Measurements from ENCODE around the gene BCAN.
A peak's percentile ranks its signal among the peaks of the same experiment; 100 is the strongest.

The BCAN gene

GRCh38 chr1:156684227-156684782 lies 42.4 kb downstream of the BCAN start:
- TF ChIP-seq REST (IDR thresholded peaks at IDR 0.05; ENCODE audit: insufficient read depth in 1 of 2, low read depth in 2 of 2, low read length in 2 of 2) (no peak), TAF1 (IDR thresholded peaks at IDR 0.05; ENCODE audit: borderline replicate concordance, insufficient read depth, low read length) (no peak), SIN3A (IDR thresholded peaks at IDR 0.05; ENCODE audit: borderline replicate concordance, insufficient read depth, low read length) (no peak)

- no peak for TF ChIP-seq POLR2AphosphoS5 (IDR thresholded peaks at IDR 0.05; ENCODE audit: low read depth, low read length)
- no peak for TF ChIP-seq TAF1 (IDR thresholded peaks at IDR 0.05; ENCODE audit: borderline replicate concordance, insufficient read depth, low read length)
- peak; percentile 50 for TF ChIP-seq FOXP2 (optimal IDR thresholded peaks at IDR 0.05; ENCODE audit: borderline replicate concordance, extremely low read depth, extremely low read length, insufficient read depth)
- TF ChIP-seq SIN3A (IDR thresholded peaks at IDR 0.05; ENCODE audit: borderline replicate concordance, insufficient read depth, low read length): no peak
Observed at GRCh38 chr1:156689035-156689952, 47.4 kb downstream of the BCAN start.

- TF ChIP-seq FOXP2 (optimal IDR thresholded peaks at IDR 0.05; ENCODE audit: borderline replicate concordance, extremely low read depth, extremely low read length, insufficient read depth) (no peak), SIN3A (IDR thresholded peaks at IDR 0.05; ENCODE audit: borderline replicate concordance, insufficient read depth, low read length) (no peak), TAF1 (IDR thresholded peaks at IDR 0.05; ENCODE audit: borderline replicate concordance, insufficient read depth, low read length) (no peak), POLR2AphosphoS5 (IDR thresholded peaks at IDR 0.05; ENCODE audit: low read depth, low read length) (no peak), REST (IDR thresholded peaks at IDR 0.05; ENCODE audit: insufficient read depth in 1 of 2, low read depth in 2 of 2, low read length in 2 of 2) (no peak)
Observed at GRCh38 chr1:156689953-156690674, 48.2 kb downstream of the BCAN start.

- TF ChIP-seq REST (IDR thresholded peaks at IDR 0.05; ENCODE audit: insufficient read depth in 1 of 2, low read depth in 2 of 2, low read length in 2 of 2) (no peak), FOXP2 (optimal IDR thresholded peaks at IDR 0.05; ENCODE audit: borderline replicate concordance, extremely low read depth, extremely low read length, insufficient read depth) (no peak), TAF1 (IDR thresholded peaks at IDR 0.05; ENCODE audit: borderline replicate concordance, insufficient read depth, low read length) (no peak), SIN3A (IDR thresholded peaks at IDR 0.05; ENCODE audit: borderline replicate concordance, insufficient read depth, low read length) (no peak), POLR2AphosphoS5 (IDR thresholded peaks at IDR 0.05; ENCODE audit: low read depth, low read length) (no peak)
Observed at GRCh38 chr1:156690675-156691036, 48.7 kb downstream of the BCAN start.

- TF ChIP-seq TAF1 (IDR thresholded peaks at IDR 0.05; ENCODE audit: borderline replicate concordance, insufficient read depth, low read length): no peak
- TF ChIP-seq REST (IDR thresholded peaks at IDR 0.05; ENCODE audit: insufficient read depth in 1 of 2, low read depth in 2 of 2, low read length in 2 of 2): no peak
- TF ChIP-seq SIN3A (IDR thresholded peaks at IDR 0.05; ENCODE audit: borderline replicate concordance, insufficient read depth, low read length): no peak
- no peak for TF ChIP-seq FOXP2 (optimal IDR thresholded peaks at IDR 0.05; ENCODE audit: borderline replicate concordance, extremely low read depth, extremely low read length, insufficient read depth)
- TF ChIP-seq POLR2AphosphoS5 (IDR thresholded peaks at IDR 0.05; ENCODE audit: low read depth, low read length): no peak
Observed at GRCh38 chr1:156691191-156691590, 49.3 kb downstream of the BCAN start.
